Measurements from ENCODE around the gene AGAP1.

AGAP1 gene

DNA sequence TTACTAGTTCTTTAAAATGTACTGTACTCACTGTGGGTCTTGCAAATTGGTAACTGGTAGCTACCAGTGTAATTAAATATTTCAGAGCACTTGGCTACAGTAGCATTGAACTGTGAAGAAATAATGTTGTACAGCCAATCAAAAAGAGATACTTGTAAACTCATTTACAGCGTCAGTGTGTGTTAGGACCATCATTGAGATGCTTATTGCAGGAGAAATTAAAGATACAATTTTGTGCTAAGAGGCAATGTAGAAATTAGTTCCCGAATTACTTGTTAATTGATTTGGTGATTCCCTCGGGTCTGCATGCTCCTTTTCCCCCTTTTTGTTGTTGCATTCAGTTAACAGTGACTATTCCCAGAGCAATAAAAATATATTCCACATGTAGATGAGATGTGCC is 330.5 kb downstream of the AGAP1 start:
- no peaks in the 10 kb centered on the region for H3K27me3 ChIP-seq (ENCODE audit: low read depth, low read length)
- peaks cover 8 to 26% of the 10 kb centered on the region in 2 donors for H3K36me3 ChIP-seq (ENCODE audit: control insufficient read depth in 1 of 2, insufficient read depth in 2 of 2, low read length in 2 of 2)
- no peak overlapping the region for H3K4me3 ChIP-seq (ENCODE audit: low read depth in 1 of 2, low read length in 2 of 2)
- H3K27ac ChIP-seq (ENCODE audit: low read length), result no peak overlapping the region
- H3K9me3 ChIP-seq (ENCODE audit: control insufficient read depth in 1 of 2, low read length in 2 of 2), result no peaks in the 10 kb centered on the region
- no peaks in the 10 kb centered on the region for H3K4me1 ChIP-seq (ENCODE audit: control insufficient read depth in 1 of 2, insufficient read depth in 2 of 2, low read length in 2 of 2)

DNA sequence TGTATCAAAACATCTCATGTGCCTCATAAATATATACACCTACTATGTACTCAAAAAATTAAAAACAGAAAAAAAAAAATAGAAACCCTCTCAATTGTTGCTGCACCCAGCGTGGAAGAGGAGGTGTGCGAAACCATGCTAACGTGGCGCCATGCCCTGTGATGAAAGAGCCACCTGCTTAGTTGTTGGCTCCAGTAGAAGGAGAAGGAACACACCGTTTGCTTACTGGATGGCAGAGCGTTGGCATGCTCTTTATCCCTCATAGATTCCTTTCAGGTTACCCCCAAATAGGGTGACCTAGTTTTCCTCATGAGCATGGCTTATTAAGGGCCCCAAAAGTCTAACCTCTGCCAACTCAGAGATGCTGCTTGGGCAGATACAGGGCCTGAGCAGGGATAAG is 332.1 kb downstream of the AGAP1 start:
- Histone ChIP-seq H3K9me3 (ENCODE audit: control insufficient read depth in 1 of 2, low read length in 2 of 2) (no peaks in the 10 kb centered on the region), H3K27ac (ENCODE audit: low read length) (no peak overlapping the region), H3K27me3 (ENCODE audit: low read depth, low read length) (no peaks in the 10 kb centered on the region), H3K36me3 (ENCODE audit: control insufficient read depth in 1 of 2, insufficient read depth in 2 of 2, low read length in 2 of 2) (peaks cover 8 to 26% of the 10 kb centered on the region in 2 donors), H3K4me1 (ENCODE audit: control insufficient read depth in 1 of 2, insufficient read depth in 2 of 2, low read length in 2 of 2) (no peaks in the 10 kb centered on the region), H3K4me3 (ENCODE audit: low read depth in 1 of 2, low read length in 2 of 2) (no peak overlapping the region)

GRCh38 chr2:235826826-235827225 is 333.0 kb downstream of the AGAP1 start:
- Histone ChIP-seq H3K4me1 (ENCODE audit: control insufficient read depth in 1 of 2, insufficient read depth in 2 of 2, low read length in 2 of 2) (no peaks in the 10 kb centered on the region), H3K4me3 (ENCODE audit: low read depth in 1 of 2, low read length in 2 of 2) (no peak overlapping the region), H3K36me3 (ENCODE audit: control insufficient read depth in 1 of 2, insufficient read depth in 2 of 2, low read length in 2 of 2) (peaks cover 13 to 32% of the 10 kb centered on the region in 2 donors), H3K27me3 (ENCODE audit: low read depth, low read length) (no peaks in the 10 kb centered on the region), H3K27ac (ENCODE audit: low read length) (no peak overlapping the region), H3K9me3 (ENCODE audit: control insufficient read depth in 1 of 2, low read length in 2 of 2) (peaks cover 0 to 4% of the 10 kb centered on the region in 2 donors)

DNA sequence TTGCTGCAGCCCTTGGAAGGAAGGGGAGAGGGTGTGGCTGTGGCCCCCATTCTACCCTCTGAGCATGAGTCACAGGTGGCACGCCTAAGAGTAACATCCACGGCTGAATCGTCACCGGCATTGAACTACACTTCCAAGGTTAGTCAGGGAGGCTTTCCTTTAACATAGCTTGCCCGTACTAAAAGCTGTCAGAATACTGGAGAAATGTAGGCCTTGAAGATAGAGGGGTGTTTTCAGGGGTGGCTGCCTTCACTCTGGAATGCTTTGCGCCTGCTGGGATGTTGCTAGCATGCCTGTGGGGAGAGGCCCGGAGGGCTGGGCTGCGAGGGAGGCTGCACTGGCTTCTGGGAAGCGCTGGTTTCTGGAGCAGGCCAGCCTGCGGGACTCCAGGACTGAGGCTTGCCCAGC is 333.7 kb downstream of the AGAP1 start:
- no peaks in the 10 kb centered on the region for H3K27me3 ChIP-seq (ENCODE audit: low read depth, low read length)
- peaks cover 15 to 28% of the 10 kb centered on the region in 2 donors for H3K36me3 ChIP-seq (ENCODE audit: control insufficient read depth in 1 of 2, insufficient read depth in 2 of 2, low read length in 2 of 2)
- no peak overlapping the region for H3K4me3 ChIP-seq (ENCODE audit: low read depth in 1 of 2, low read length in 2 of 2)
- no peak overlapping the region for H3K27ac ChIP-seq (ENCODE audit: low read length)
- no peaks in the 10 kb centered on the region for H3K4me1 ChIP-seq (ENCODE audit: control insufficient read depth in 1 of 2, insufficient read depth in 2 of 2, low read length in 2 of 2)
- H3K9me3 ChIP-seq (ENCODE audit: control insufficient read depth in 1 of 2, low read length in 2 of 2), result peaks cover 0 to 4% of the 10 kb centered on the region in 2 donors

DNA sequence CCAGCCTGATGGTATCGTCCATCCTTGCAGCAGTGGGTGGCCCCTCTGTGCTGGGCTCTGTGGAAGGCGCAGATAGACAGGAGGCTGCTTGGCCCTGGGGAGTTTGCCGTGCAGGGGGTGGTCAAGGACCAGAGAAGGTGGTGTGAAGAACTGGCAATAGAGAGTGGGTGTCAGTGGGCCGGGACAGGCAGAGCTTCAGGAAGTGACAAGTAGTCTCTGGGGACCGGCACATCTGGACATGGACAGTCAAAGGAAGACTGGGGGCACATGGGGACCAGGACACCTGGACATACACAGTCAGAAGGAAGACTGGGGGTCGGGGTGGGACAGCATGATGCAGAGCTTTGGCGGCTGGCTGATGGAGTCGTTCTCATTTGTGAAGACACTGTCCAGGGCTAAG is 335.9 kb downstream of the AGAP1 start:
- Histone ChIP-seq H3K4me3 (ENCODE audit: low read depth in 1 of 2, low read length in 2 of 2) (no peak overlapping the region), H3K9me3 (ENCODE audit: control insufficient read depth in 1 of 2, low read length in 2 of 2) (peaks cover 0 to 4% of the 10 kb centered on the region in 2 donors)

DNA sequence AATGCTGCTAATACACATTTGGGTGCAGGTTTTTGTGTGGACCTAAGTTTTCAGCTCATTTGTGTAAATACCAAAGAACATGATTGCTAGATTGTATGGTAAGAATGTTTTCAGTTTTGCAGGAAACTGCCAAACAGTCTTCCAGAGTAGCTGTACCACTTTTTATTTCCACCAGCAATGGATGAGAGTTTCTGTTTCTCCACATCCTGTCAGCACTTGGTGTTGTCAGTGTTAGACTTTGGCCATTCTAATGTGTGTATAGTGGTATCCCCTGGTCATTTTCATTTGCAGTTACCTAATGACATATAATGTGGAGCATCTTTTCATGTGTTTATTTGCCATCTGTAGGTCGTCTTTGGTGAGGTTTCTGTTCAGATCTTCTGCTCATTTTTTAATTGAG is 337.9 kb downstream of the AGAP1 start:
- Histone ChIP-seq H3K4me1 (ENCODE audit: control insufficient read depth in 1 of 2, insufficient read depth in 2 of 2, low read length in 2 of 2) (no peaks in the 10 kb centered on the region), H3K27me3 (ENCODE audit: low read depth, low read length) (no peaks in the 10 kb centered on the region), H3K36me3 (ENCODE audit: control insufficient read depth in 1 of 2, insufficient read depth in 2 of 2, low read length in 2 of 2) (peaks cover 7 to 25% of the 10 kb centered on the region in 2 donors), H3K9me3 (ENCODE audit: control insufficient read depth in 1 of 2, low read length in 2 of 2) (peaks cover 0 to 4% of the 10 kb centered on the region in 2 donors), H3K27ac (ENCODE audit: low read length) (no peak overlapping the region), H3K4me3 (ENCODE audit: low read depth in 1 of 2, low read length in 2 of 2) (no peak overlapping the region)

More for the DNA sequence above, 335.9 kb downstream of the AGAP1 start:
- Histone ChIP-seq H3K27ac (ENCODE audit: low read length) (no peak overlapping the region), H3K4me1 (ENCODE audit: control insufficient read depth in 1 of 2, insufficient read depth in 2 of 2, low read length in 2 of 2) (no peaks in the 10 kb centered on the region), H3K36me3 (ENCODE audit: control insufficient read depth in 1 of 2, insufficient read depth in 2 of 2, low read length in 2 of 2) (peaks cover 11 to 25% of the 10 kb centered on the region in 2 donors), H3K27me3 (ENCODE audit: low read depth, low read length) (no peaks in the 10 kb centered on the region)

DNA sequence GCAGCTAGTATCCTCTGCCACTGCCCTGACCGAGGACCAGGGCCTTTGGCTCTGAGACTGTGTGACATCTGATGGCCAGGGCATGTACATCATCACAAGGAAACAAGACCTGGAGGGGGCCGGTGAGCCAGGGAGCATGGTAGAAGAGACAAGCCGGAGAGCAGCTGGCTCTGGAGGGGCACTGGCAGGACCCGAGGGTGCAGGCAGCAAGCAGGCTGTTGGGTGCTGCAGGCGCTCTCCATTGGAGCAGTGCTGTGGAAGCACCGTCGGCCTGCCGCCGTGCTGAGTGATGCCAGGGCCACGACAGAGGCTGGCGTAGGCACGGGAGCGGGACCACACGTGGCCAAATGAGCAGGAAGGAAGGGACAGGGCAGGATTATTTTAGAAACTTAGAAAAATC is 339.1 kb downstream of the AGAP1 start:
- Histone ChIP-seq H3K27me3 (ENCODE audit: low read depth, low read length) (no peaks in the 10 kb centered on the region), H3K4me3 (ENCODE audit: low read depth in 1 of 2, low read length in 2 of 2) (no peak overlapping the region), H3K27ac (ENCODE audit: low read length) (no peak overlapping the region)

GRCh38 chr2:235833971-235834620 is 340.3 kb downstream of the AGAP1 start:
- Histone ChIP-seq H3K27ac (ENCODE audit: low read length) (no peak overlapping the region), H3K9me3 (ENCODE audit: control insufficient read depth in 1 of 2, low read length in 2 of 2) (peaks cover 0 to 4% of the 10 kb centered on the region in 2 donors), H3K4me1 (ENCODE audit: control insufficient read depth in 1 of 2, insufficient read depth in 2 of 2, low read length in 2 of 2) (no peaks in the 10 kb centered on the region), H3K36me3 (ENCODE audit: control insufficient read depth in 1 of 2, insufficient read depth in 2 of 2, low read length in 2 of 2) (peaks cover 7 to 8% of the 10 kb centered on the region in 2 donors), H3K27me3 (ENCODE audit: low read depth, low read length) (no peaks in the 10 kb centered on the region), H3K4me3 (ENCODE audit: low read depth in 1 of 2, low read length in 2 of 2) (no peak overlapping the region)

More for the DNA sequence above, 339.1 kb downstream of the AGAP1 start:
- H3K9me3 ChIP-seq (ENCODE audit: control insufficient read depth in 1 of 2, low read length in 2 of 2), result peaks cover 0 to 4% of the 10 kb centered on the region in 2 donors
- no peaks in the 10 kb centered on the region for H3K4me1 ChIP-seq (ENCODE audit: control insufficient read depth in 1 of 2, insufficient read depth in 2 of 2, low read length in 2 of 2)
- H3K36me3 ChIP-seq (ENCODE audit: control insufficient read depth in 1 of 2, insufficient read depth in 2 of 2, low read length in 2 of 2), result peaks cover 7 to 19% of the 10 kb centered on the region in 2 donors

GRCh38 chr2:235834781-235835180 is 340.9 kb downstream of the AGAP1 start:
- no peak overlapping the region for H3K4me3 ChIP-seq (ENCODE audit: low read depth in 1 of 2, low read length in 2 of 2)
- H3K4me1 ChIP-seq (ENCODE audit: control insufficient read depth in 1 of 2, insufficient read depth in 2 of 2, low read length in 2 of 2), result no peaks in the 10 kb centered on the region
- peaks cover 6 to 7% of the 10 kb centered on the region in 2 donors for H3K36me3 ChIP-seq (ENCODE audit: control insufficient read depth in 1 of 2, insufficient read depth in 2 of 2, low read length in 2 of 2)
- H3K9me3 ChIP-seq (ENCODE audit: control insufficient read depth in 1 of 2, low read length in 2 of 2), result peaks cover 0 to 4% of the 10 kb centered on the region in 2 donors
- H3K27ac ChIP-seq (ENCODE audit: low read length), result no peak overlapping the region
- no peaks in the 10 kb centered on the region for H3K27me3 ChIP-seq (ENCODE audit: low read depth, low read length)

DNA sequence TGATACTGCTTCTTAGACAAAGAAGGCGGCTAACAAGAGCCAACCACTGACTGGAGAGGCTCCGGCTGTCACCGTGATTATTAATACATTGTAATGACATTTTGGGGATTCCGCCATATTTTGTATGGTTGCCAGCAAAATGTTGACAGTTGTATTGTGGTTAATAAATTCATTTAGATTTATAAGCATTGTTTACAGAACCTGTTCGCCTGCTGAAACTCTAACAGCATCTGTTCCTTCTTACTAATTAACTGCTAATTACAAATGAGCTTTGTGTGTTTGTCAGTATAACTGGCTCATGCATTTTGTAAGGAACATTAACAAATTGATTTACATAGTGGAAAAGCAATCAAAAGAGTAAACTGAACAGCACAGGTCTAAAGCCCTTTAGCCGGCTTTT is 342.0 kb downstream of the AGAP1 start:
- Histone ChIP-seq H3K4me3 (ENCODE audit: low read depth in 1 of 2, low read length in 2 of 2) (no peak overlapping the region), H3K4me1 (ENCODE audit: control insufficient read depth in 1 of 2, insufficient read depth in 2 of 2, low read length in 2 of 2) (no peaks in the 10 kb centered on the region), H3K36me3 (ENCODE audit: control insufficient read depth in 1 of 2, insufficient read depth in 2 of 2, low read length in 2 of 2) (peaks cover 6 to 7% of the 10 kb centered on the region in 2 donors), H3K27ac (ENCODE audit: low read length) (no peak overlapping the region), H3K9me3 (ENCODE audit: control insufficient read depth in 1 of 2, low read length in 2 of 2) (peaks cover 0 to 4% of the 10 kb centered on the region in 2 donors), H3K27me3 (ENCODE audit: low read depth, low read length) (no peaks in the 10 kb centered on the region)

DNA sequence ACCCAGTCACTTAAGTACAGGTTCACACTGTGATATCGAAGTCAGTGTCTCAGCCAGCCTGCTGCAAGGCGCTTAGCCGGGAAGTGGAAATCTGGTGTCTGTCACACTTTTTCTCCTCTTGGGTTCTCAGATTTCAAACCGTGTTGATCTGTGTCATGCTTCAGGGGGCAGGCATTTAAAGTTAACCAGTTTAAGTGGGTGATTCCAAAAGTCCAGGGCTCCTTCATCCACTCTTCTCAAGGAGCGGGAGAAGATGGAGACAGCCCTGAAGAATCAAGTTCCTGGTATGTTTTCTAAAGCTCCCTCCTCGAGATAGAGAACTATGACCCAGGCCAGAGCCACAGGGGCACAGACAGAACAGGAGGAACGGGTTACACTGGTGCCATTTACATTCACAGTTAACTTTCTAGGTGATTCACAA is 342.7 kb downstream of the AGAP1 start:
- Histone ChIP-seq H3K9me3 (ENCODE audit: control insufficient read depth in 1 of 2, low read length in 2 of 2) (peaks cover 0 to 2% of the 10 kb centered on the region in 2 donors), H3K36me3 (ENCODE audit: control insufficient read depth in 1 of 2, insufficient read depth in 2 of 2, low read length in 2 of 2) (peaks cover 2 to 5% of the 10 kb centered on the region in 2 donors), H3K4me1 (ENCODE audit: control insufficient read depth in 1 of 2, insufficient read depth in 2 of 2, low read length in 2 of 2) (no peaks in the 10 kb centered on the region), H3K4me3 (ENCODE audit: low read depth in 1 of 2, low read length in 2 of 2) (no peak overlapping the region), H3K27me3 (ENCODE audit: low read depth, low read length) (no peaks in the 10 kb centered on the region), H3K27ac (ENCODE audit: low read length) (no peak overlapping the region)

- Histone ChIP-seq H3K36me3 (ENCODE audit: control insufficient read depth in 1 of 2, insufficient read depth in 2 of 2, low read length in 2 of 2) (no peaks in the 10 kb centered on the region), H3K4me1 (ENCODE audit: control insufficient read depth in 1 of 2, insufficient read depth in 2 of 2, low read length in 2 of 2) (no peaks in the 10 kb centered on the region), H3K27ac (ENCODE audit: low read length) (no peak overlapping the region), H3K9me3 (ENCODE audit: control insufficient read depth in 1 of 2, low read length in 2 of 2) (no peaks in the 10 kb centered on the region), H3K4me3 (ENCODE audit: low read depth in 1 of 2, low read length in 2 of 2) (no peak overlapping the region), H3K27me3 (ENCODE audit: low read depth, low read length) (no peaks in the 10 kb centered on the region)
Observed at GRCh38 chr2:235839226-235839625, 345.4 kb downstream of the AGAP1 start.

Measured in muscle layer of duodenum (tissue), 2 donors.